Measurements from ENCODE around the gene PYGL.

DNA sequence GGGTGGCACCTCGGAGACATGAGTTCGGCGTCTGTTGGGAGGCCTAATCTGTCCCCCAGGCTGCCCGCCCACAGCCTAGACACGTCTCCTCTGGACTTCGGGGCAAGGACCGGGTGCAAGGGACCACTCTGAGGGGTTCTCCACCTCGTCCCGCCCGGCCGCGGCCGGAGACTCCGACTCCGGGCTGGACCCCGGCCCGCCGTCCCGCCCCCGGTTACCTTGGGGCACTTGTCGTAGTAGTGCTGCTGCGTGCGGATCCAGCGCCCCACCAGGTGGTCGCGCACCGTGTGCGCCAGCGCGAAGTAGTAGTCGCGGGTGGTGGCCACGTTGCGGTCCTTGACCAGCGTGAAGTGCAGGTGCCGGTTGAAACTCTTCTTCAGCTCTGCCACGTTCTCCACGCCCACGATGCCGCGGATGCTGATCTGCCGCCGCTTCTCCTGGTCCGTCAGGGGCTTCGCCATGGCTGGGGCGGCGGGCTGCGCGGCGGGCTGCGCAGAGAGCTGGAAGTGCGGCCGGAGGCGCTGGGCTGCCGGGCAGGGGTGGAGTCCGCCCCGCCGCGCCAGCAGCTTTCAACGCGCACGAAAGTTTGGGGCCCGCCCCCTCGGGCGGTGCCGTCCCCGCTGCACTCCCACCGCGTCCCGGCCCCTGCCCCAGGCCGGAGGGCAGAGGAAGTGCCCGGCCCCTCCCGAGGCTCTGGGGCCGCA lies at the start of gene PYGL:
- TF ChIP-seq YY1 (IDR thresholded peaks at IDR 0.05; ENCODE audit: insufficient read depth, insufficient read length), result no peak
- TF ChIP-seq ZNF274 (IDR thresholded peaks at IDR 0.05; ENCODE audit: low read depth, low read length), result no peak
- TF ChIP-seq SUZ12 (IDR thresholded peaks at IDR 0.05; ENCODE audit: extremely low read depth, insufficient read depth, insufficient read length), result no peak

All from NT2/D1 (cell line).